ENCODE data around the gene MADCAM1. TPM values are rescaled to one million over a fixed set of nuclear protein-coding genes. Genes with fewer than 3 reads are reported as not detected.

The MADCAM1 gene
- total RNA-seq, 1 donor from 2014 or later: not detected

- H3K9me3 ChIP-seq: no peaks in the 10 kb centered on the region
- peaks cover 16 to 21% of the 10 kb centered on the region in 2 donors for H3K4me1 ChIP-seq
- H3K27me3 ChIP-seq: no peaks in the 10 kb centered on the region
- H3K4me3 ChIP-seq: peak overlapping the region; percentile 91 to 99
- DNase-seq (ENCODE audit: low spot score in 2 of 2): no peak
- no peak for TF ChIP-seq CTCF (IDR thresholded peaks at IDR 0.05)
- H3K27ac ChIP-seq: peak overlapping the region; percentile 88 to 95
- intact Hi-C loops (cut with DNase I): loop anchor here (1.0 to 2.0 kb wide), 3 partner anchors 23 to 266 kb away; partner anchors contain the start of genes BSG, PTBP1 and TPGS1
- peaks cover 5% of the 10 kb centered on the region in 2 donors for H3K36me3 ChIP-seq
Observed at GRCh38 chr19:530134-531008, 34.1 kb downstream of the MADCAM1 start.

- Histone ChIP-seq H3K9me3 (no peaks in the 10 kb centered on the region), H3K27me3 (no peaks in the 10 kb centered on the region), H3K36me3 (peaks cover 12 to 13% of the 10 kb centered on the region in 2 donors), H3K4me3 (peak overlapping the region; percentile 91 to 99), H3K4me1 (peaks cover 16 to 24% of the 10 kb centered on the region in 2 donors), H3K27ac (peak overlapping the region; percentile 88 to 95)
- TF ChIP-seq CTCF (IDR thresholded peaks at IDR 0.05): peak in 1 of 3 experiments; percentile 6
- DNase-seq (ENCODE audit: low spot score in 2 of 2): peak in 1 of 2 donors; percentile 89
- intact Hi-C loops (cut with DNase I): loop anchor here (1.0 to 2.0 kb wide), 3 partner anchors 24 to 266 kb away; partner anchors contain the start of genes BSG, PTBP1 and TPGS1
Observed at GRCh38 chr19:531009-531752, 34.9 kb downstream of the MADCAM1 start.

- TF ChIP-seq CTCF (IDR thresholded peaks at IDR 0.05): no peak
- H3K9me3 ChIP-seq: no peaks in the 10 kb centered on the region
- no peaks in the 10 kb centered on the region for H3K27me3 ChIP-seq
- intact Hi-C loops (cut with DNase I): loop anchor here (1.0 to 2.0 kb wide), 3 partner anchors 25 to 265 kb away; partner anchors contain the start of genes BSG, PTBP1 and TPGS1
- no peak for DNase-seq (ENCODE audit: low spot score in 2 of 2)
- peak within 1 kb of the TSS; percentile 91 to 99 for H3K4me3 ChIP-seq
- H3K4me1 ChIP-seq: peaks cover 16 to 24% of the 10 kb centered on the region in 2 donors
- H3K27ac ChIP-seq: peak within 1 kb of the TSS; percentile 93 to 95
- peaks cover 20 to 21% of the 10 kb centered on the region in 2 donors for H3K36me3 ChIP-seq
Observed at GRCh38 chr19:531753-532560, 35.7 kb downstream of the MADCAM1 start, which contains the start of gene CDC34. Gene CDC34 (plus strand): TSS chr19:531760. CDS start chr19:531932, 172 bp downstream.

GRCh38 chr19:532561-533363, 36.5 kb downstream of the MADCAM1 start:
- Histone ChIP-seq H3K27me3 (no peaks in the 10 kb centered on the region), H3K4me1 (peaks cover 16 to 24% of the 10 kb centered on the region in 2 donors), H3K36me3 (peaks cover 25% of the 10 kb centered on the region in 2 donors), H3K27ac (peak overlapping the region; percentile 89 to 93), H3K4me3 (peak overlapping the region; percentile 91 to 99), H3K9me3 (no peaks in the 10 kb centered on the region)
- TF ChIP-seq CTCF (IDR thresholded peaks at IDR 0.05): peak; percentile 34 to 50 (median 41)
- intact Hi-C loops (cut with DNase I): no loop called here
- DNase-seq (ENCODE audit: low spot score in 2 of 2): peak in 1 of 2 donors; percentile 84

Measured in ascending aorta (tissue), 2 donors.